ENCODE results near the gene RPUSD3. TPM values are rescaled to one million over a fixed set of nuclear protein-coding genes. Genes with fewer than 3 reads are reported as not detected.
"Not testable (repeated sequence)": the region's sequence is repeated elsewhere in the genome, so short reads cannot be mapped to it uniquely, and the experiment has no call there.

RPUSD3 gene
- total RNA-seq, 4 donors from 2014 or later = 33.0 to 48.1 (median 45.0) TPM

DNA sequence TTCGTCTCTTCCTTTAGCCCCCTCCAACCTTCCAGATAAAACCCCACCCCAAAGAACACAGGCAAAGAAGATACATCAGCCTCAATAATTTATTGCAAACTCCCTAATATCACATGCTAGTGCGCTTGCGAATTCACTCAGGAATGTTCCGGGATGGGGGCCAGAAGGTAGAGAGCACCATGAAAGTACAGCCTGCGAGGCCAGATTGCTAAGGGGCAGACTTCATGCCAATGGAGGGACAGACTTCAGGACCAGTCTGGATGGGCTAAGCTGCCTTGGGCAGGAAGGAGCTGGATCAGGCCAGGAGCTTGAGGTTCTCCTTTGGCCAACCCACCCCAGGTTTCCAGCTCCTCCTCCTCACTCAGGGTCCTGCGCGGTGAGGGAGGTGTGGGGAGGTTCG lies 22.8 kb upstream of the RPUSD3 start:
- no peaks in the 10 kb centered on the region for H3K27me3 ChIP-seq
- no peak overlapping the region for H3K4me3 ChIP-seq
- TF ChIP-seq CTCF (IDR thresholded peaks at IDR 0.05) = no peak
- no peak for TF ChIP-seq POLR2A (IDR thresholded peaks at IDR 0.05; ENCODE audit: low read depth)
- TF ChIP-seq EP300 (IDR thresholded peaks at IDR 0.05) = no peak
- peak; percentile 51 to 53 for TF ChIP-seq POLR2AphosphoS5 (IDR thresholded peaks at IDR 0.05)
- H3K27ac ChIP-seq (replicated peaks in 1 of 4) = peak overlapping the region; percentile 80 to 87 (median 86)
- H3K36me3 ChIP-seq = no peaks in the 10 kb centered on the region
- WGBS = 52% methylated on average over 5 of the region's 8 CpGs
- no peak for DNase-seq (ENCODE audit: extremely low spot score)
- intact Hi-C loops (cut with DNase I) = no loop called here
- no peaks in the 10 kb centered on the region for H3K9me3 ChIP-seq
- peaks cover 19 to 56% (median 51%) of the 10 kb centered on the region in 4 donors for H3K4me1 ChIP-seq

- H3K36me3 ChIP-seq; DNase-seq (ENCODE audit: extremely low spot score): not testable (repeated sequence)
- 86% methylated on average over 10 of the region's 10 CpGs for WGBS
Observed at GRCh38 chr3:9865125-9865637, 21.4 kb upstream of the RPUSD3 start.

GRCh38 chr3:9864200-9864927 lies 20.6 kb upstream of the RPUSD3 start:
- Histone ChIP-seq H3K36me3 (no peaks in the 10 kb centered on the region), H3K27ac (replicated peaks in 1 of 4) (peak overlapping the region; percentile 80 to 87 (median 86)), H3K9me3 (no peaks in the 10 kb centered on the region), H3K27me3 (no peaks in the 10 kb centered on the region), H3K4me3 (peak overlapping the region; percentile 27 to 41 (median 34)), H3K4me1 (peaks cover 19 to 56% (median 51%) of the 10 kb centered on the region in 4 donors)
- TF ChIP-seq CTCF (IDR thresholded peaks at IDR 0.05) (no peak), EP300 (IDR thresholded peaks at IDR 0.05) (no peak), POLR2A (IDR thresholded peaks at IDR 0.05; ENCODE audit: low read depth) (no peak), POLR2AphosphoS5 (IDR thresholded peaks at IDR 0.05) (peak; percentile 34 to 61)
- intact Hi-C loops (cut with DNase I) = no loop called here
- DNase-seq (ENCODE audit: extremely low spot score) = no peak
- 29% methylated on average over 14 of the region's 16 CpGs for WGBS

More at GRCh38 chr3:9865125-9865637, 21.4 kb upstream of the RPUSD3 start:
- H3K27me3 ChIP-seq; intact Hi-C loops (cut with DNase I); H3K9me3 ChIP-seq: not testable (repeated sequence)
- Histone ChIP-seq H3K27ac (replicated peaks in 1 of 4) (peak overlapping the region; percentile 80 to 87 (median 86)), H3K4me1 (peaks cover 19 to 56% (median 51%) of the 10 kb centered on the region in 4 donors), H3K4me3 (peak overlapping the region; percentile 27 to 41 (median 34))

GRCh38 chr3:9863058-9863772 lies 19.4 kb upstream of the RPUSD3 start:
- H3K27ac ChIP-seq (replicated peaks in 1 of 4) = peak overlapping the region; percentile 80 to 87 (median 86)
- peaks cover 19 to 56% (median 51%) of the 10 kb centered on the region in 4 donors for H3K4me1 ChIP-seq
- H3K4me3 ChIP-seq = peak overlapping the region; percentile 41 to 54 (median 46)
- H3K36me3 ChIP-seq = no peaks in the 10 kb centered on the region
- TF ChIP-seq CTCF (IDR thresholded peaks at IDR 0.05) = no peak
- no peak for TF ChIP-seq POLR2A (IDR thresholded peaks at IDR 0.05; ENCODE audit: low read depth)
- no peak for TF ChIP-seq EP300 (IDR thresholded peaks at IDR 0.05)
- no peak for TF ChIP-seq POLR2AphosphoS5 (IDR thresholded peaks at IDR 0.05)
- no peaks in the 10 kb centered on the region for H3K27me3 ChIP-seq
- no peaks in the 10 kb centered on the region for H3K9me3 ChIP-seq
- intact Hi-C loops (cut with DNase I) = loop anchor here (2.0 kb wide), 1 partner anchor 52 kb away; no protein-coding TSS in a partner anchor
- 80% methylated on average over 8 of the region's 22 CpGs for WGBS
- no peak for DNase-seq (ENCODE audit: extremely low spot score)
